SK-N-DZ (cell line): ENCODE data around the gene ZNF813. TPM values are rescaled to one million over a fixed set of nuclear protein-coding genes. Genes with fewer than 3 reads are reported as not detected.
A peak's percentile ranks its signal among the peaks of the same experiment; 100 is the strongest.
"Not testable (repeated sequence)": the region's sequence is repeated elsewhere in the genome, so short reads cannot be mapped to it uniquely, and the experiment has no call there.

Experiments
- DNase-seq: peaks from one replicate; pipeline ENCODE4 v3.0.0-alpha.2; 2015; ENCODE audit warnings: low spot score
- polyA plus RNA-seq, 2 experiments: library from polyadenylated mRNA; depleted of rRNA; stranded (reverse); fragments of >200 nt; gene quantifications; 2 replicates each; pipeline ENCODE4 v1.2.3, GENCODE V29; 2014

Gene ZNF813
- 1.1 and 1.4 TPM in 2 replicates for polyA plus RNA-seq (2014; cell fraction: cytosol; rRNA removed)
- polyA plus RNA-seq (2014; cell fraction: nucleus; rRNA removed), result 0.40 and 1.5 TPM in 2 replicates

DNA sequence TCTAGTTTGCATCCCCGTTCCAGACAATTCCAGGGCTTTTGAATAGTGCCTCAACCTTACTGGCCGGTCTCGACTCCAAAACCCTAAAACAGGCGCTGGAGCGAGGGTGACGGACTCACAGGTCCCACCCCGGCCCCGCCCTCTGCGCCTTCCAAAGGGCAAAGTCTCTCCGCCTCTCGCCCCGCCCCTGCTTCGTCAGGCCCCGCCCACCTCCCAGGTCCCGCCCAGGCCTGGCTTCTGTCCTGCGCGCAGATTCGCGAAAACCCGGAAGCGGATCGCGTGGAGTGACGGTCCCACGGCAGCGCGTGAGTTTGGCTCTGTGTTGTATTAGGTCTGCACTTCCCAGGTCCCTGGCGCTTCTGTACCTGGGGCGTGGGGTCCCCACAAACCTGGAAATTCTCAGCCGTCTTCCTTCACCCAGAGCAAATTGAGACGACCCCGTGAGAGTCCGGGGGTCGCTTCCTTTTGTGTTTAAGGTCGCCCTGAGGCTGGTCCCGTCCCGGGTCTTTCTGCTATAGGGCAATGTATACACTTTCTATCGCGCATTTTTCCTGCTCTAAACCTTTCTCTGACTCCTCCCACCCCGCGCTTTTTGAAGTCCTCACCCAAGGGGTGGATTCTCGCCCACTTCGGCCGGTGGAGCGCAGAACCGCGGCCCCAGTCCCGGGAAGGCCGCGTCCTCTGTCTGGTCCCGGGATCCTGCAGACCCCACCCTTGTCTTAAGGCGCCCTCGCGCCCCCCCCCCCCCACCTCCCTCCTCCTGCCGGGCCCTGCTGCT lies at the start of gene ZNF813:
ZNF813 (plus strand) TSS at position 249 of the 778 bp plus-strand sequence. CDS start 16,090 bp downstream, outside the sequence.
- DNase-seq, result peak; percentile 63

DNA sequence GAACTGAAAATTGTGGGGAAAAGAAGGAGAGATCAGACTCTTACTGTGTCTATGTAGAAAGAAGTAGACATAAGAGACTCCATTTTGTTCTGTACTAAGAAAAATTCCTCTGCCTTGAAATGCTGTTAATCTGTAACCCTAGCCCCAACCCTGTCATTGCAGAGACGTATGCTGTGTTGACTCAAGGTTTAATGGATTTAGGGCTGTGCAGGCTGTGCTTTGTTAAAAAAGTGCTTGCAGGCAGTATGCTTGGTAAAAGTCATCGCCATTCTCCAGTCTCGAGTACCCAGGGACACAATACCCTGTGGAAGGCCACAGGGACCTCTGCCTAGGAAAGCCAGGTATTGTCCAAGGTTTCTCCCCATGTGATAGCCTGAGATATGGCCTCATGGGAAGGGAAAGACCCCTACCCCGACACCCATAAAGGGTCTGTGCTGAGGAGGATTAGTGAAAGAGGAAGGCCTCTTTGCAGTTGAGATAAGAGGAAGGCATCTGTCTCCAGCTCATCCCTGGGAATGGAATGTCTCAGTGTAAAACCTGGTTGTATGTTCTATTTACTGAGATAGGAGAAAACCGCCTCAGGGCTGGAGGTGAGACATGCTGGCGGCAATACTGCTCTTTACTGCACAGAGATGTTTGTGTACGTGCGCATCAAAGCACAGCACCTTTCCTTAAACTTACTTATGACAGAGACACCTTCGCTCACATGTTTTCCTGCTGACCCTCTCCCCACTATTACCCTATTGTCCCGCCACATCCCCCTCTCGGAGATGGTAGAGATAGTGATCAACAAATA lies 46.8 kb upstream of the ZNF813 start:
- not testable (repeated sequence) for DNase-seq

DNA sequence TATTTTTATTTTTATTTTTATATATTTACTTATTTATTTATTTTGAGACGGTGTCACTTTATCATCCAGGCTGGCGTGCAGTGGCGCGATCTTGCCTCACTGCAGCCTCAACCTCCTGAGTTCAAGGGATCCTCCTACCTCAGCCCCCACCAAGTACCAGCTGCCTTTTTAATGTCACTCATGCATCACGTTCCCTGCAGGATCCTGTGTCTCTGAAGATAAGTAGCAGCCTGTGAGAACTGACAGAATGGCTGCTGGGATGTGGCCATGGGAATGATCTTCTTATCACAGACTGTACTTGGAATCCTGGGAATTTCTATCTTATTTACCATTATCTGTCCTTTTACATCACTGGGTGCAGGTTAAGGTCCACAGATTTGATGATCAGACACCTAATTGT lies 45.0 kb upstream of the ZNF813 start:
- peak; percentile 5 for DNase-seq

DNA sequence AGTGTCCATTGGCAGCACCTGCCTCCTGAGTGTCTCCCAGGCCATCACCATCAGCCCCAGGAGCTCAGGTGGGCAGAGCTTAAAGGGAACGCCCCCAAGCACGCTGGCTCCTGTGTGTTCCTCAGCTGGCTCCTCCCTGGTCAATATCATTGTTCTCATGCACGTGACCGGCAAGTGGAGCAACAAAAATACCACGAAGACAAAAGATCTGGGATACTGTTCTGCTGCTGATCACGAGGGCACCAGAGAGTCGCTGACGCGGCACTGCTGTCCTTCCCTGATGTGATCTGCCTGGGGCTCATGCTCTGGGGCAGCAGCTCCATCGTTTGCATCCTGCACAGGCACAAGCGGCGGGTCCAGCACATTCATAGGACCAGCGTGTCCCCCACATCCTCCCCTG lies 44.5 kb upstream of the ZNF813 start:
- peak; percentile 6 for DNase-seq

DNA sequence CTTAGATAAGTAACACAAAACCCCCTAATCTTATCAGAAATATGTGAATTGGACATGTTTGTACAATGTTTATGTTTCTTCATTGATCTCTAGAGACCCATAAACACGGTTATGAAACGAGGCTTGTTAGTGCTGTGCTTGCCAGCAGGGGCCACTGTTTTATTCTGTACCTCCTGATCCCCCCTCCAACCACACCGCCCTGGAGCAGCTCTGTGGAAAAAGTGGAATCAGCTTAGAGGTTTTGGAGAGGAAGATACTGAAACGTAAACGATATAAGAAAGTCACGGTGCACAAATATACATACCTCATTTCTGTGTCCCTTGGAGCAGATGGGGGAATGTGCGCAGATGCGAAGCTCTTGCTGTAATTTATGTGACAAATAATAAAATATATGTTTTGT lies 43.9 kb upstream of the ZNF813 start:
- DNase-seq, result peak; percentile 15

DNA sequence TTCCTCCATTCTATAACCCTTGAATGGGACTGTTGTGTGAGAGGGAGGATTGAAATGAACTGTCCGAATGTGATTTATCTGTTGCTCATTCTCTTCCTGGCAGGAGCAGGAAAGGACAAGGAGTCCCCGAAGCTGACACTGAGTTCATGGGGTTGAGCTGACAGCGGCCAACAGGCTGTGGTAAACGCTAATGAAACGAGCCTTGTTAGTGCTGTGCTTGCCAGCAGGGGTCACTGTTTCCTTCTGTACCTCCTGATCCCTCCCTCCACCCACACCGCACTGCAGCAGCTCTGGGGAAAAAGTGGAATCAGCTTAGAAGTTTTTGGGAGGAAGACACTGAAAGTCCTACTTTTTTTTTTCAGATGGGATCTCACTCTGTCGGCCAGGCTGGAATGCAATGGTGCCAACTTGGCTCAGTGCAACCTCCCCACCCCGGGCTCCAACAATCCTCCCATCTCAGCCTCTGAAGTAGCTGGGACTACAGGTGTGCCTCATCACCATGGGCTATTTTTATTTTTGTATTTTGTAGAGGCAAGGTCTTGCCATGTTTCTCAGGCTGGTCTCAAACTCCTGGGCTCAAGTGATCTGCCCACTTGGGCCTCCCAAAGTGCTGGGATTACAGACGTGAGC lies 42.5 kb upstream of the ZNF813 start:
- peak; percentile 53 for DNase-seq

DNA sequence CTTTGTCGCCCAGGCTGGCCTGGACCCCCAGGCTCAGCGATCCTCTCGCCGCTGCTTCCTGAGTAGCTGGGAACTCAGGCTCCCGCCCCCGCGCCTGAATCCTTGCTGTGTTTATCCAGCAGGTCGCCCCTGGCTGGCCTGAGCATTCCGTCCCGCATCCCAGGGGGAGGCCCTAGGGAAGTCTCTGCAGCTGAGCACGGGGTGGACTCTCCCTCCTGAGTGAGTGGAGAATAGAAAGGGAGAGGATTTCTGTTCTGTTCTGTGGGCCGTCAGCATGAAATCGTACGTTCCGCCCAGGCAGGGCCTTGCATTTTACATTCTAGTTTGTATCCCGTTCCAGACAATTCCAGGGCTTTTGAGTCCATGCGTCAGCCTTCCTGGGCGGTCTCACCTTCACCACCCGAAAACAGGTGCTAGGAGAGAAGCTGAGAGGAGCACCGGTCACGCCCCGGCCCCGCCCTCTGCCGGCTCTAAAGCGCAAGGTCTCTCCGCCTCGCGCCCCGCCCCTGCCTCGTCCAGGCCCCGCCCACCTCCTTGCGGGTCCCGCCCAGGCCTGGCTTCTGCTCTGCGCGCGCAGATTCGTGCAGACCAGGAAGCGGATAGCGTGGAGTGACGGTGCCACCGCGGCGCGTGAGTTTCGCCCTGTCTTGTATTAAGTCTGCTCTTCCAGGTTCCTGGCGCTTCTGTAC lies 36.0 kb upstream of the ZNF813 start, which contains the start of gene ZNF761:
ZNF761 (plus strand) TSS at position 586 of the 689 bp plus-strand sequence. CDS start 15,285 bp downstream, outside the sequence.
- peak; percentile 70 for DNase-seq

DNA sequence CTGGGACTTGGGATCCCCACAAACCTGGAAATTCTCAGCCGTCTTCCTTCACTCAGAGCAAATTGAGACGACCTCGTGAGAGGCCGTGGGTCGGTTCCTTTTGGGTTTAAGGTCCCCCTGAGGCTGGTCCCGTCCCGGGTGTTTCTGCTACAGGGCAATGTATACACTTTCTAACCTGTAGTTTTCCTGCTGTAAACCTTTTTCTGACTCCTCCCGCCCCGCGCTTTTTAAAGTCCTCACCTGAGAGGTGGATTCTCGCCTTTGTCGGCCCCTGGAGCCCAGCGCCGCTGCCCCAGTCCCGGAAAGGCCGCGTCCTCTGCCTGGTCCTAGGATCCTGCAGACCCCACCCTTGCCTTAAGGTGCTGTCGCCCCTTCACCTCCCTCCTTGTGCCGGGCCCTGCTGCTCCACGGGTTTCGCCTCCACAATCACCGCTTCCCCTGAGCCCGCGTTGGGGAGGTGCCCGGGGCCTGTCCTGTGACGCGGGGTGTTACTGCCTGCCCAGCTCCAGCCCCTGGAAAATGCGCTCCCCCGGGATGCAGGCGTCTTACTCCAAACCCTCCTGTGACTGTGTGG lies 35.4 kb upstream of the ZNF813 start:
- peak; percentile 1 for DNase-seq

DNA sequence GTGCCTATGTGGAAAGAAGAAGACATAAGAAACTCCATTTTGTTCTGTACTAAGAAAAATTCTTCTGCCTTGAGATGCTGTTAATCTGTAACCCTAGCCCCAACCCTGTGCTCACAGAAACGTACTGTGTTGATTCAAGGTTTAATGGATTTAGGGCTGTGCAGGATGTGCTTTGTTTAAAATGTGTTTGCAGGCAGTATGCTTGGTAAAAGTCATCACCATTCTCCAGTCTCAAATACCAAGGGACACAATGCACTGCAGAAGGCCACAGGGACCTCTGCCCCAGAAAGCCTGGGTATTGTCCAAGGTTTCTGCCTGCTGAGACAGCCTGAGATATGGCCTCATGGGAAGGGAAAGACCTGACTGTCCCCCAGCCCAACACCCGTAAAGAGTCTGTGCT lies 23.7 kb upstream of the ZNF813 start:
- DNase-seq, result not testable (repeated sequence)

DNA sequence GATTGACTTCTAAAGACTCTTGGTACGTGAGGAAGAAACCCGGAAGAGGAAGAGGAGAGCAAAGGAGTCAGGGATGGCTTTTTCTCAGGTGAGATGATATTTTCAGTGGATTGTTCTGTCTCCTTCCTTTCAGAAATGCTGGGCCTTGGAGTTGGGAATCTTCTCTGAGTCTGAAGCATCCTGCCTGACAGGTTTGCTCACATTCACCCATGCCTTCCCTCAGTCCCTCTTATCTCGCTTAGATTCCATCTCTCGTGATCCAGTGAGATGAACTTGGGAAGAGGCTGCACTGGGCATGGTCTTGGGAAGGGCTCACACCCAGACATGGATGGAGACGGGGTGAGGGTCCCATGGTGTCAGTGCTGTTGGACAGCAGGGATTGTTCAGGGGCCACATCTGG lies 20.3 kb upstream of the ZNF813 start:
- not testable (repeated sequence) for DNase-seq

DNA sequence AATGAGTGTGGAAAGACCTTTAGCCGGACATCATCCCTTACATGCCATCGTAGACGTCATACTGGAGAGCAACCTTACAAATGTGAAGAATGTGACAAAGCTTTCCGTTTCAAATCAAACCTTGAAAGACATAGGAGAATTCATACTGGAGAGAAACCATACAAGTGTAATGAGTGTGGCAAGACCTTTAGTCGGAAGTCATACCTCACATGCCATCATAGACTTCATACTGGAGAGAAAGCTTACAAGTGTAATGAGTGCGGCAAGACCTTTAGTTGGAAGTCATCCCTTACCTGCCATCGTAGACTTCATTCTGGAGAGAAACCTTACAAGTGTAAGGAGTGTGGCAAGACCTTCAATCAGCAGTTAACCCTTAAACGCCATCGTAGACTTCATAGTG lies 11.7 kb upstream of the ZNF813 start:
- no peak for DNase-seq

DNA sequence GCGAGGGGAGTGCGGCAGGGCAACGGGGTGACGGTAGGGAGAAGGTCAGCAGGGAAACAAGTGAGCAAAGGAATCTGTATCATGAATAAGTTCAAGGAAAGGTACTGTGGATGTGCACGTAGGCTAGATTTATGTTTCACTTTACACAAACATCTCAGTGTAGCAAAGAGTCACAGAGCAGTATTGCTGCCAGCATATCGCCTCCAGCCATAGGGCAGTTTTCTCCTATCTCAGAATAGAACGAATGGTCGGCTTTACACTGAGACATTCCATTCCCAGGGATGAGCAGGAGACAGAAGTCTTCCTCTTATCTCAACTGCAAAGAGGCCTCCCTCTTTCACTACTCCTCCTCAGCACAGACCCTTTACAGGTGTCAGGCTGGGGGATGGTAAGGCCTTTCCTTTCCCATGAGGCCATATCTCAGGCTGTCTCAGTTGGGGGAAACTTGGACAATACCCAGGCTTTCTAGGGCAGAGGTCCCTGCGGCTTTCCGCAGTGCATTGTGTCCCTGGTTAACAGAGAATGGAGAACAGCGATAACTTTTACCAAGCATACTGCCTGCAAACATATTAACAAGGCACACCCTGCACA lies 7.3 kb upstream of the ZNF813 start:
- not testable (repeated sequence) for DNase-seq

DNA sequence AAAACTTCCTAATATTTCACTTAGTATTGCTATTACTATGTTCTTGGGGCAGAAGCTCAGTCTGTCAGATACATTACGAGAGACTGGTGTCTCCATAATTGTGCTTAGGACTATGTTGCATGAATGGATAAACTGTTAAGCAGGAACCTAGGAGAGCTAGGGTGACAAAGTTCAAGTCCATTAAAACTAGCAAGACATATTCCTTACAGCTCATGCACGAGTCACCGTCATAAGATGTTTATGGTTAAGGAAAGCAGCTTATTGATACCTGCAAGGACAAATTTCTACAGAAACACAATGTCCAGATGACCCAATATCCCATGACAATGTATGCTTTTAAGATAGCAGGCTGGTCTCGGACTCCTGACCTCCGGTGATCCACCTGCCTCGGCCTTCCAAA lies 5.7 kb upstream of the ZNF813 start:
- DNase-seq, result no peak

DNA sequence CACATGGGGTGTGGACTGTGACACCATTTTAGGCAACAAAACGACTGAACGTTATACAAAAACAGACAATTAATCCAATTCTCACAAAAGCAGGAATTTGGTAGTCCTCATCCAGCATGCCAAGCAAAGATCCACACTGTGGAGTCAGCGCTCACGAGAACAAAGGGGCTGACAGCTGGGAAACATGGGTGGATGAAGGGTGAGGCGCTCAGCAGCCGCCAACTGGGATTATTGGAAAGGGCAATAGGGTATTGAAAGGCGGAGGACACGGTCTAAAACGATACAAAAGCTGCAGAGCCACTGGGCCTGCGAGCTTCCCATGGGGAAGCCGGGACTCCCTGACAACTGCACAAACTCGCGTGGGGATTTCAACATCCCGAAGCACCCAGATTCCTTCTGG lies 4.7 kb upstream of the ZNF813 start:
- DNase-seq, result no peak

DNA sequence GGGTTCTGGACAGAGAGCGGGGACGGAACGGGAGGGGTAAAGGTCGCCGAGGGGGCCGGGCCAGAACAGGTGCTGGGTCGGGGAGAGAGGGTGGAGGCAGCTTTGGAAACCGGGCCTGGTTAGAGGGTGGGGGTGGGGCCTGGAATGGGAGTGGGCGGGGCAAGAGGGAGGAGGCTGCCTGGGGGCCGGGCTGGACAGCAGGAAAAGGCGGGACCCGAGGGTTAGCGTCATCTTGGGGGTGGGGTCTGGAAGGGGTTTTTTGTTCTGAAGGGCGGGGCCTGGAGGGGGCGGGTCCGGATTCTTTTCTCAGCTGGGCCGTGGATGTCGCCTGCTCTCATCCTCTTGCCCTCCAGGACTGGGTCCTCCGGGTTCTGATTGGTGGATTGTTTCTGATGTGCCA lies 4.3 kb upstream of the ZNF813 start:
- DNase-seq, result no peak

DNA sequence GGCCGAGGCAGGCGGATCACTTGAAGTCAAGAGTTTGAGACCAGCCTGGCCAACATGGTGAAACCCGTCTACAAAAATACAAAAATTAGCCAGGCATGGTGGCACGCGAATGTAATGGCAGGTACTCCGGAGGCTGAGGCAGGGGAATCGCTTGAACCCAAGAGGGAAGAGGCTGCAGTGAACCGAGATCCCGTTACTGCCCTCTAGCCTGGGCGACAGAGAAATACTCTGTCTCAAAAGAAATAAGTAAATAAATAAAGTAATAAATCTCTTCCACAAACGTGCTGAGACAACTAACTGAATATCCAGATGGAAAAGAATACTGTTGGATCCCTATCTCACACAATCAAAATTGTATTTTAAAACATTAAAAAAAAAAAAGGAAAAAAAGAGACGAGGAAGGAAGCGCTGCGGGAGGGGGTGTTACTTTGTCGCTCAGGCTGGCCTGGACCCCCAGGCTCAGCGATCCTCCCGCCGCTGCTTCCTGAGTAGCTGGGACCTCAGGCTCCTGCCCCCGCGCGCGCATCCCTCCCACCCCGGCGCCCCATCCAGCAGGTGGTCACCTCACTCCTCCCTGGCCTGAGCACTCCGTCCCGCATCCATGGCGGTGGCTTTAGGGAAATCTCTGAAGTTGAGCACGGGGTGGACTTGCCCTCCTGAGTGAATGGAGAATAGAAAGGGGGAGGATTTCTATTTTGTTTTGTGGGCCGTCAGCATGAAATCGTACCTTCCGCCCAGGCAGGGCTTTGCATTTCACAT lies 628 bp upstream of the ZNF813 start:
- DNase-seq, result no peak

DNA sequence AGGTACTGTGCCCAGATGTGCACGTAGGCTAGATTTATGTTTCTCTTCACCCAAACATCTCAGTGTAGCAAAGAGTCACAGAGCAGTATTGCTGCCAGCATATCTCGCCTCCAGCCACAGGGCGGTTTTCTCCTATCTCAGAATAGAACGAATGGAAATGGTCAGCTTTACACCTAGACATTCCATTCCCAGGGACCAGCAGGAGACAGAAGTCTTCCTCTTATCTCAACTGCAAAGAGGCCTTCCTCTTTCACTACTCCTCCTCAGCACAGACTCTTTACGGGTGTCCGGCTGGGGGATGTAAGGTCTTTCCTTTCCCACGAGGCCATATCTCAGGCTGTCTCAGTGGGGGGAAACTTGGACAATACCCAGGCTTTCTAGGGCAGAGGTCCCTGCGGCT lies 1.1 kb downstream of the ZNF813 start:
- not testable (repeated sequence) for DNase-seq

DNA sequence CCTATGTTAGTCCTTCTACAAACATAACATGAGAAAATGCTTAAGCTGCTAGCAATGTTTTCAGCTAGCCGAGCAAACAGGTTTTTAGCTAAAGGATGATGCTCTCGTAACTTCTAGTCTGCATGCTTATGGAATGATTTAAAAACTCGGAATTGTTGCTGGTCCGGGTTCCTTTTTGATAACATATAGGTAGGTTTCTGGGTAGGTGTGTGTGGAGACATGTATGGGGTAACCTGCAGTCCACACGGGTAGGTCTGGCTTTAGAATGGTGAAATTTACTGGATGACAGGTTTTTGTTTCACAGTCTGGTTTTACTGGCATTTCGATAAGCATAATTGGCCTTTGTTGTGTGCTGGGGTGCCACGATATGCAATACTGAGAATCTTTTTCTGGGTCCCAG lies 4.4 kb downstream of the ZNF813 start:
- DNase-seq, result no peak

DNA sequence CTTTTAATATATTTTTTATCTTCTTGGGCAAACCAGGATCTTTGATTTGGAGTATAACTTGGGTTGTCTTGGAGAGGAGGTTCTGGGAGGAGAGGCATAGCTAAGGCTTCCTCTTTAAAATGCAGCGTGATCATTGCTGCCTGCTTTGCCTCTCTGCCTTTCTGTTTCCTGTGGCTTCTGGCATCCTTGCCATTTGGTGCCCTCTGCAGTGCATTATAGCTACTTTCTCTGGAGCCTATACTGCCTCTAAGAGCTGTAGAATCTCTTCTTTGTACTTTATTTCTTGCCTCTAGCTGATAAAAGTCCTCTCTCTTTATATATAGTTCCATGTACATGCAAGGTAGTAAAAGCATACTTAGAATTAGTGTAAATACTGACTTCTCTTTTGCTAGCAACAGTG lies 7.3 kb downstream of the ZNF813 start:
- not testable (repeated sequence) for DNase-seq

DNA sequence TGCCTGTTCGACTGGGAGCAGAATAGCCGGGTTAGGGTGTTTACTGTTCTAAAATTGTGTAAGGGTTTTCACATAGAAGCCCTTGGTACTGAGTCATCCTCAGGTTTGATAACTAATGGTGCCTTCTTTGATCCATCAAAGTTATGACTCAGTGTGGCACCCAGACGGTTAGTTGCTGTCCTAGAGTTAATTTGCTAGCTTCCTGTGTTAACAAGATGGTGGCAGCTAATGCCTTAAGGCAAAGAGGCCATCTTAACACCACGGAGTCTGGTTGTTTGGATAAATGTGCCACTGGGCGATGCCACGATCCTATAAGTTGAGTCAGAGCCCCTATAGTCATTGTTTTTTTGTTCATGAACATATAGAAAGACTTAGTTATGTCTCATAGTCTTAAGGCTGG lies 7.9 kb downstream of the ZNF813 start:
- DNase-seq, result not testable (repeated sequence)
